Subcutaneous adipose tissue (tissue), 4 donors: ENCODE results near the gene PKDREJ. TPM values are rescaled to one million over a fixed set of nuclear protein-coding genes. Genes with fewer than 3 reads are reported as not detected.

Experiments used
- total RNA-seq, 4 donors: library from RNA; depleted of rRNA; stranded (reverse); fragments of >200 nt; gene quantifications; one replicate each; pipeline ENCODE4 v1.1.0, GENCODE V29; 2016
- TF ChIP-seq, protein P1 (sequence below): fragments of 450-650 bp; IDR thresholded peaks from one replicate; pipeline ENCODE4 v1.5.1; 2016; ENCODE audit warnings: low read depth, mild to moderate bottlenecking, control low read depth, antibody characterized with exemption, moderate library complexity

The PKDREJ gene
- total RNA-seq, 4 donors from 2014 or later: 0.16 to 0.22 TPM; not detected in 2

GRCh38 chr22:46299101-46299500 is 36.0 kb upstream of the PKDREJ start:
- TF ChIP-seq, protein P1, sequence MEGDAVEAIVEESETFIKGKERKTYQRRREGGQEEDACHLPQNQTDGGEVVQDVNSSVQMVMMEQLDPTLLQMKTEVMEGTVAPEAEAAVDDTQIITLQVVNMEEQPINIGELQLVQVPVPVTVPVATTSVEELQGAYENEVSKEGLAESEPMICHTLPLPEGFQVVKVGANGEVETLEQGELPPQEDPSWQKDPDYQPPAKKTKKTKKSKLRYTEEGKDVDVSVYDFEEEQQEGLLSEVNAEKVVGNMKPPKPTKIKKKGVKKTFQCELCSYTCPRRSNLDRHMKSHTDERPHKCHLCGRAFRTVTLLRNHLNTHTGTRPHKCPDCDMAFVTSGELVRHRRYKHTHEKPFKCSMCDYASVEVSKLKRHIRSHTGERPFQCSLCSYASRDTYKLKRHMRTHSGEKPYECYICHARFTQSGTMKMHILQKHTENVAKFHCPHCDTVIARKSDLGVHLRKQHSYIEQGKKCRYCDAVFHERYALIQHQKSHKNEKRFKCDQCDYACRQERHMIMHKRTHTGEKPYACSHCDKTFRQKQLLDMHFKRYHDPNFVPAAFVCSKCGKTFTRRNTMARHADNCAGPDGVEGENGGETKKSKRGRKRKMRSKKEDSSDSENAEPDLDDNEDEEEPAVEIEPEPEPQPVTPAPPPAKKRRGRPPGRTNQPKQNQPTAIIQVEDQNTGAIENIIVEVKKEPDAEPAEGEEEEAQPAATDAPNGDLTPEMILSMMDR: no peak

DNA sequence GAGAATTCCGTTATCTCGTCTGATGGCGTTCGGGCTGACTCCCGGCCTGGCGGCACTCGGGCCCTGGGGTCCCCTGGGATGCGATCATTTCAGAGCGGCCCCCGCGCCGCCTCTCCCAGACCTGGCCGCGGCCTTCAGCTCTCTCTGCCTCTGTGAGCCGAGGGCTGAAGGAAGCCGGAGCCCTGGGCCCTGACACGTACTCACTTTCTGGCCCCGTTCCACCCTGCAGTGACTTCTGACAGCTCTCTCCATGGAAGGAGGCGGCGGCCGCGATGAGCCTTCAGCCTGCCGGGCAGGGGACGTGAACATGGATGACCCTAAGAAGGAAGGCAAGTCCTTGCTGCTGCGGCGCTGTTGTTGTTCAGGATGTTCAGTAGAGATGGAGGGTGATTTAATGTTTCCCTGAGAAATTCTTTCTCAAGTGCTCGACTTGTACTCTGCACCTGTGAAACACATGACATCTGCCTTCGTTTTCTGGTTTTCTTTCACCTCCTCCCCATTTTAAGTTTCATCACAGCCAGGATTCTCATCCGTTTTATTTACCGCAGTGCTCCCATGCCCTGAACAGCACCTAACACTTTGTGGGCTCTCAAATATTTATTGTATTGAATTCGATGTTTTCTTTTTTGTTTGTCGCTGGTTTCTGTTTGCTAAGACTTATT is 34.1 kb upstream of the PKDREJ start:
- TF ChIP-seq, protein P1: no peak

DNA sequence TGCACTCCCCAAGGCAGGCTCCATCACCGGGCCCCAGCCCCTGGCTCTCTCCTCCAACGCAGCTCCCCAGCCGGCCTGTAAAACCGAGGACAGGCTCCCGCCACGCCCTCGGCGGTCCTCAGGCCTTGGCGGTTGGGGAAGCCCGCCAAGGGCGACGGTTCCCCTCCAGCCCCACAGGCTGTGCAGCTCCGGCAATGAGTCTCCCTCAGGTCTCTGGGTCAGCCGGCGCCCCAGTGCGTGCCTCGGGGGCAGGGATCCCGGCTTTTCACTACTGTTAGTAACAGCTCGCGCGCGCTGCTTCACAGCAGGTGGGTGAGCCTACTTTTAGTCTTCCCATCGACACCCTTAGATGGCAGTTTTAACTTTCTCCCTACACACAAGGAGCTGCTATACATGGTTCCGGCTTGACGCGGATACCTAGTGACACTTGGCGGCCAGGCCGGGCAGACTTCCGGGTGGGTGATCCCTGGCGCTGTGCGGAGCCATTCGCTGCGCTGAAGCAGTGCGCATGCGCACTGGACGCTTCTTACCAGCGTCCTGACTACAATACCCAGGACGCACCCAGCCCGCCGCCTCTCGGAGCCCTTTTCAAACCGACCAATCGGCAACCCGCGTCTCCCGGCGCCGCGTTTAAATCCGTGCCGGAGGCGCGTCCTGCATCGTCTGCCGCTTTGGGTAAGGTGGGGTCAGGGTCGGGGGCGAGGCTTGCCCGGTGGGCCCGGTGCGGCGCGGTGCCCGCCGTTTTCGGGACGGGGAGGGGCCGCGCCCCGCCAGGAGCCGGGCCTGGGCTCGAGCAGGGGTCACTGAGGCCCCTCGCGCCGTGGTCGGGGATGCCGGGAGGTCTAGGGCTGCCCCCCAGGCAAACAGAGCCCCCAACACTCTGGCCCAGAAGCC is 33.4 kb upstream of the PKDREJ start, which contains the start of gene GTSE1:
TSS of gene GTSE1 (plus strand) at position 614 of the 894 bp plus-strand sequence. CDS start 531 bp downstream, outside the sequence.
- TF ChIP-seq, protein P1: no peak

DNA sequence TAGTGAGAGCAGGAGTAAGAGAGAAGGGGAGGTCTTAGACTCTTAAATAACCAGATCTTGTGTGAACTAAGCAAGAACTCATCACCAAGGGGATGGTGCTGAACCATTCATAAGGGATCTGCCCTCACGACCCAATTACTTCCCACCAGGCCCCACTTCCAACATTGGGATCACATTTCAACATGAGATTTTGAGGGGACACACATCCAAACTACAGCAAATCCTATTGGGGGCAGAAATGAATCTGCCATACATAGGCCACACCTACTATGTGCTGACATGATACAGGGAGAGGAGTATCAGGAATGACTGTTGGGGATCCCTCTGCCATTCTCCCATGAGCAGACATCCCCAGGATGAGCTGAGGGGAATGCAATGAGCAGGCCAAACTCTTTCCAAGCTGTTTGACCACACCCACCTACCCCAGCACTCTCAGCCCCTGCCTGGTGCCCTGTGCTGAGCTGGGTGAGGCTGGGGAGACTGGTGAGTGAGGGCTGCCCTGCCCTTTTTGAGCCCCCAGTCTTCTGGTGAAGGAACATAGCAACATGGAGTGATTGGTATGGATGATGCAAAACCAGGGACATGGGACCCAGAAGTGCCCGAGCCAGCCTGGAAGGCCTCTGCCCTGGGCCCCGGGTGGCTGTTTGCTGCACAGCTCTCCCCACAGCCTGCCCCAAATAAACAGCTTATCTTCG is 32.3 kb upstream of the PKDREJ start:
- TF ChIP-seq, protein P1: no peak

- TF ChIP-seq, protein P1: no peak
Observed at GRCh38 chr22:46294784-46295183, 31.6 kb upstream of the PKDREJ start.

GRCh38 chr22:46293577-46294260 is 30.6 kb upstream of the PKDREJ start:
- TF ChIP-seq, protein P1: no peak
